Thymus (tissue), 11 donors: ENCODE results near the gene DOCK1. TPM values are rescaled to one million over a fixed set of nuclear protein-coding genes. Genes with fewer than 3 reads are reported as not detected.

Source experiments
- DNase-seq, 9 donors: peaks; one replicate each; pipeline ENCODE4 v3.0.0-alpha.2; 2013; ENCODE audit warnings: low spot score in 9 of 9, low read depth in 6 of 9, missing footprints in 1 of 9
- H3K27ac ChIP-seq, 2 donors: one replicate each; pipeline ENCODE4 v1.5.1; 2013; ENCODE audit warnings: control low read depth in 1 of 2, low read depth in 1 of 2, low read length in 1 of 2, mild to moderate bottlenecking in 1 of 2, moderate library complexity in 1 of 2
- H3K27me3 ChIP-seq, 2 donors: one replicate each; pipeline ENCODE4 v1.5.1; 2013; ENCODE audit warnings: low read length in 1 of 2; ENCODE audit not compliant: control insufficient read depth in 2 of 2, insufficient read depth in 1 of 2
- H3K36me3 ChIP-seq, 2 donors: one replicate each; pipeline ENCODE4 v1.5.1; 2013; ENCODE audit warnings: low read length in 1 of 2, mild to moderate bottlenecking in 1 of 2, moderate library complexity in 1 of 2; ENCODE audit not compliant: control insufficient read depth in 2 of 2, insufficient read depth in 2 of 2
- H3K4me1 ChIP-seq, 2 donors: one replicate each; pipeline ENCODE4 v1.5.1; 2013; ENCODE audit warnings: low read length in 2 of 2; ENCODE audit not compliant: control insufficient read depth in 2 of 2, insufficient read depth in 2 of 2
- H3K4me3 ChIP-seq, 2 donors: one replicate each; pipeline ENCODE4 v1.5.1; 2013; ENCODE audit warnings: low read length in 2 of 2, control low read depth in 1 of 2, mild to moderate bottlenecking in 1 of 2
- H3K9me3 ChIP-seq, 2 donors: one replicate each; pipeline ENCODE4 v1.5.1; 2013; ENCODE audit warnings: low read length in 1 of 2, mild to moderate bottlenecking in 1 of 2; ENCODE audit not compliant: control insufficient read depth in 2 of 2, insufficient read depth in 1 of 2
- WGBS: extraction: QIAGEN DNeasy Blood & Tissue Kit; methylation state at CpG from one replicate; pipeline ENCODE4 v1.1.7; 2013; 5-methylcytosine and 5-hydroxymethylcytosine counted together
- polyA plus RNA-seq: library from polyadenylated mRNA; stranded (reverse); fragments of 200-250 nt; gene quantifications from one replicate; pipeline ENCODE4 v1.2.3, GENCODE V29; 2013
- total RNA-seq: library from RNA; stranded (reverse); fragments of 120-200 nt; gene quantifications from one replicate; pipeline ENCODE4 v1.2.4, GENCODE V29; 2013
- donor health status: healthy.

The DOCK1 gene
- total and polyA plus RNA-seq, 2 donors, result 10.2 to 11.7 TPM

DNA sequence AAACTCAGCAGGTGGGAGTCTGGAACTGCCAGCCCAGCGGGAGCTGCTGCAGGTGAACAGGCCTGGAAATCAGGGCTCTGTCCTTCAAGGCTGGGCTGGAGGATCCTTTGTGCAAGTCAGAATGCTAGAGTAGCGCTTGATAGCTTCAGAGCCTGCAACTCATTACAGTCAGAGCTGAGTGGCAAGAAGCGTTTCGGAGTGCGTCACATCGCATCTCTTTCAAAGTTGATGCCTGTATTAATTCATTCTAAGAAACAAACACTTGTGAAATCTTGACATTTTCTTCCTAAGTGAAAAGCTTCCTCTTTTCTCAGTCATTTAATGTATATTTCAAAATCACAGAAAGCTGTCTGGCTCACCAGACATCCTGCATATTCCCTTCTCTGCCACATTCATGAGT, 522.7 kb downstream of the DOCK1 start:
- Histone ChIP-seq H3K9me3 (peaks cover 0 to 9% of the 10 kb centered on the region in 2 donors), H3K27me3 (no peaks in the 10 kb centered on the region), H3K4me3 (no peak overlapping the region), H3K4me1 (no peaks in the 10 kb centered on the region), H3K27ac (no peak overlapping the region), H3K36me3 (no peaks in the 10 kb centered on the region)
- no peak for DNase-seq
- WGBS, result 98% methylated on average over 6 of the region's 6 CpGs

DNA sequence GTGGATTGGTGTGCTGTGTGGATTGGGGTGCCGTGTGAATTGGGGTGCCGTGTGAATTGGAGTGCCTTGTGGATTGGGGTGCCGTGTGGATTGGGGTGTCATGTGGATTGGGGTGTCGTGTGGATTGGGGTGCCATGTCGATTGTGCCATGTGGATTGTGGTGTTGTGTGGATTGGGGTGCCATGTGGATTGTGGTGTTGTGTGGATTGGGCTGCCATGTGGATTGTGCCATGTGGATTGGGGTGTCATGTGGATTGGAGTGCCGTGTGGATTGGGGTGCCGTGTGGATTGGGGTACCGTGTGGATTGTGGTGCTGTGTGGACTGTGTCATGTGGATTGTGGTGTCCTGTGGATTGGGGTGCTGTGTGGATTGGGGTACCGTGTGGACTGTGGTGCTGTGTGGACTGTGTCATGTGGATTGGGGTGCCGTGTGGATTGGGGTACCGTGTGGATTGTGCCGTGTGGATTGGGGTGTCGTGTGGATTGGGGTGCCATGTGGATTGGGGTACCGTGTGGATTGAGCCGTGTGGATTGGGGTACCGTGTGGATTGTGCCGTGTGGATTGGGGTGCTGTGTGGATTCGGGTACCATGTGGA, 523.3 kb downstream of the DOCK1 start:
- no peak overlapping the region for H3K4me3 ChIP-seq
- no peaks in the 10 kb centered on the region for H3K27me3 ChIP-seq
- H3K36me3 ChIP-seq, result no peaks in the 10 kb centered on the region
- no peaks in the 10 kb centered on the region for H3K4me1 ChIP-seq
- no peak for DNase-seq
- no peak overlapping the region for H3K27ac ChIP-seq
- H3K9me3 ChIP-seq, result peaks cover 0 to 9% of the 10 kb centered on the region in 2 donors
- WGBS, result 92% methylated on average over 18 of the region's 18 CpGs

DNA sequence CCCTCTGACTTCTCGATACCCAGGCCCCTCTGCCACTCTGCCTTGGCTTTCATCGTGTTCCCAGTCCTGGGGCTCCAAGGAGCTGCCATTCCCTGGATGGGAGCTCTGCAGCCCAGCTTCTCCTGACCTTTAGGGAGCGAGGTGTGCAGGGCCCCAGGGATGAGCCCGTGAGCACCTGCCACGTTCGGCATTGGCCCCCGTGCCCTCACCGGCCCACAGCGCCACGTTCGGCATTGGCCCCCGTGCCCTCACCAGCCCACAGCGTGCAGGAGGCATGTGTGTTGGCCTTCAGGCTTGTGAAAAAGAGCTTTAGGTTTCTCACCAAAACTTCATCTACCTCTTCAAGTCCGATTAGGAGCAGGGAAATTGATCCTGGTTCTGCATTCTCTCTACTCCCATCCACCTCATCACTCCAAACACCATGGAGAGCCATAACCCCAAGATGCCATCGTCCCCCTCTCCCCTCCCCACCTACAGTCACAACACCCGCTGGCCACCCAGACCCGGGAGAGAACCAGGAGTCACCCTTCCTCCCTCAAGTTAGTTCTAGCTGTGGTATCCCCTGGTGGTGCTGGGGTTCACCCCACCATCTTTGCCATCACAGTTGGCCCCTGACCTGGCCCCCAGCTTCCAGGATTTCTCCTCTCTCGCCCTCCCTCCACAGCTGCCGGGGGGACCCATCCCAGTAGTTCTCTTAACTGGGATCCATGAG, 524.5 kb downstream of the DOCK1 start:
- H3K4me1 ChIP-seq, result no peaks in the 10 kb centered on the region
- H3K27ac ChIP-seq, result no peak overlapping the region
- H3K36me3 ChIP-seq, result no peaks in the 10 kb centered on the region
- peaks cover 0 to 9% of the 10 kb centered on the region in 2 donors for H3K9me3 ChIP-seq
- H3K4me3 ChIP-seq, result no peak overlapping the region
- no peaks in the 10 kb centered on the region for H3K27me3 ChIP-seq
- WGBS, result 97% methylated on average over 19 of the region's 19 CpGs
- no peak for DNase-seq

DNA sequence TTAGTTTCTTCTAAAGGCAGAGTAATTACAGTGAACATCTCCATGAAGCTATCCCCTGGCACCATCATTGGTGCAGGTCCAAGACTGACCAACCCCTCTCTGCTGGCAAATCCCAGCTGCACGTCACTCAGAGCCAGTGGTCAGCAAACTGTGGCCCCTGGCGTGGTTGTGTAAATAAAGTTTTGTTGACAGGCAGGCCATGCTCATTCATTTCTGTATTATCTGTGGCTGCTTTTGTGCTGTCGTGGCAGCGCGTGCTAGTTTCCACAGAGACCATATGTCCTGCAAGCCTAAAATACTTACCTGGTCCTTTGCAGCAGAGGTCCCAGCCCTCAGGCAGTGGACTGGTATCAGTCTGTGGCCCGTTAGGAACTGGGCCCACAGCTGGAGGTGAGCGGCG, 526.3 kb downstream of the DOCK1 start:
- no peaks in the 10 kb centered on the region for H3K36me3 ChIP-seq
- H3K27me3 ChIP-seq, result no peaks in the 10 kb centered on the region
- no peaks in the 10 kb centered on the region for H3K4me1 ChIP-seq
- 97% methylated on average over 8 of the region's 8 CpGs for WGBS
- peaks cover 0 to 9% of the 10 kb centered on the region in 2 donors for H3K9me3 ChIP-seq
- no peak for DNase-seq
- H3K27ac ChIP-seq, result no peak overlapping the region
- no peak overlapping the region for H3K4me3 ChIP-seq

DNA sequence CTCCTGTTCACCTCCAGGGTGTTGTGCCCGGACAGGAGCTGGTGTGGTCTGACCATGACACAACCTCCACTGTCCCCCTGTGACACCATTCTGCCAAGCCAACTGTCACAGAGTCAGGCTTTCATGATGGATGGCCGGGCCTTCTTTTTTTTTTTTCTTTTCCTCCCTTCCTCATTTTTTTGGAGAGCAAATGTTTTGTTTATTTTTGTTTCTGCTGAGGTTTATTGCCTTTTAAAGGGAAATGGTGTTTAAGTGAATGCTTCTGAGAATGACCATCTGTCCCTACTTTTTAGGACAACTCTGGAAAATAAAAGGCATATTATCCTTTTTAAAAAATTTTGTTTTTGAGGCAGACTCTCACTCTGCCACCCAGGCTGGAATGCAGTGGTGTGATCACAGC, 528.8 kb downstream of the DOCK1 start:
- H3K4me1 ChIP-seq, result no peaks in the 10 kb centered on the region
- no peak overlapping the region for H3K27ac ChIP-seq
- H3K4me3 ChIP-seq, result no peak overlapping the region
- DNase-seq, result no peak
- 85% methylated on average over 2 of the region's 2 CpGs for WGBS
- H3K9me3 ChIP-seq, result peaks cover 0 to 9% of the 10 kb centered on the region in 2 donors
- H3K27me3 ChIP-seq, result no peaks in the 10 kb centered on the region
- no peaks in the 10 kb centered on the region for H3K36me3 ChIP-seq

DNA sequence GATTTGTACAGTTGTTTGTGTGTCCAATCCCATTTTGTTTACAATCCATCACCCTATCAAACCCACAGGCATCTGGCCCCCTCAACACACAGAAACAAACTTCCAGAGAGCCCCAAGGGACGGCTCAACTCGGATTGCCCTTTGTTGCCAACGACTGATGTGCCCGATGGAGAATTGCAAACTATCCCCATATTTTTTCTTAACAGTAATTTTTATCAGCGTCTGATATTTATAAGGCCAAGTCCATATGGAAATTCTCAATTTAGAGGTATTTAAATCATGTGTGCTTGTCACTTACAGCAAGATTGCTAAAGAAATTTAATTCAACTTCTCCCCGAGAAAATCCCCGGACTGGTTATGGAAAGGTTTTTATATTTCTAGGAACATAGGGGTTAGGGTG, 530.0 kb downstream of the DOCK1 start:
- DNase-seq, result no peak
- Histone ChIP-seq H3K27ac (no peak overlapping the region), H3K4me1 (no peaks in the 10 kb centered on the region), H3K36me3 (no peaks in the 10 kb centered on the region), H3K4me3 (no peak overlapping the region), H3K9me3 (peaks cover 0 to 6% of the 10 kb centered on the region in 2 donors), H3K27me3 (no peaks in the 10 kb centered on the region)
- WGBS, result 96% methylated on average over 7 of the region's 7 CpGs

DNA sequence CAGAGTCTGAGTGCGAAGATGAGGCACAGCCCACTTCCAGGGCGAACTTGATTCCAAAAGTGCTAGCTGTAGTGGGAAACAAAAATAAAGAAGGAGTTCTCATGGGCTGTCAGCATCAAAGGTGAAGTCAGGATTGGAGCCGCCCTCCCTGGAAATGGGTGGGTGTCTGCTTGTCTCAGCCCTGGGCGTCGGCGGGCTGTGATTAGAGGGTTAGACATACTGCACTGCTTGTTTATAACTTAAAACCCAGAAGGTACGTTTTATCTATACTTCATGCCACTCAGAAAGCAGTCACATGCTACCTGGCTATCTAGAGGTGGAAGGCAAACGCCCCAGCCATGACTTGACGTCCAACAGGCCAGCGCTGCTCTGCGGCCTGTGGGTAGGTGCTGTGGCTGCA, 535.1 kb downstream of the DOCK1 start:
- H3K9me3 ChIP-seq, result no peaks in the 10 kb centered on the region
- no peak overlapping the region for H3K4me3 ChIP-seq
- H3K36me3 ChIP-seq, result no peaks in the 10 kb centered on the region
- no peaks in the 10 kb centered on the region for H3K4me1 ChIP-seq
- H3K27me3 ChIP-seq, result no peaks in the 10 kb centered on the region
- no peak for DNase-seq
- no peak overlapping the region for H3K27ac ChIP-seq
- 89% methylated on average over 11 of the region's 11 CpGs for WGBS

DNA sequence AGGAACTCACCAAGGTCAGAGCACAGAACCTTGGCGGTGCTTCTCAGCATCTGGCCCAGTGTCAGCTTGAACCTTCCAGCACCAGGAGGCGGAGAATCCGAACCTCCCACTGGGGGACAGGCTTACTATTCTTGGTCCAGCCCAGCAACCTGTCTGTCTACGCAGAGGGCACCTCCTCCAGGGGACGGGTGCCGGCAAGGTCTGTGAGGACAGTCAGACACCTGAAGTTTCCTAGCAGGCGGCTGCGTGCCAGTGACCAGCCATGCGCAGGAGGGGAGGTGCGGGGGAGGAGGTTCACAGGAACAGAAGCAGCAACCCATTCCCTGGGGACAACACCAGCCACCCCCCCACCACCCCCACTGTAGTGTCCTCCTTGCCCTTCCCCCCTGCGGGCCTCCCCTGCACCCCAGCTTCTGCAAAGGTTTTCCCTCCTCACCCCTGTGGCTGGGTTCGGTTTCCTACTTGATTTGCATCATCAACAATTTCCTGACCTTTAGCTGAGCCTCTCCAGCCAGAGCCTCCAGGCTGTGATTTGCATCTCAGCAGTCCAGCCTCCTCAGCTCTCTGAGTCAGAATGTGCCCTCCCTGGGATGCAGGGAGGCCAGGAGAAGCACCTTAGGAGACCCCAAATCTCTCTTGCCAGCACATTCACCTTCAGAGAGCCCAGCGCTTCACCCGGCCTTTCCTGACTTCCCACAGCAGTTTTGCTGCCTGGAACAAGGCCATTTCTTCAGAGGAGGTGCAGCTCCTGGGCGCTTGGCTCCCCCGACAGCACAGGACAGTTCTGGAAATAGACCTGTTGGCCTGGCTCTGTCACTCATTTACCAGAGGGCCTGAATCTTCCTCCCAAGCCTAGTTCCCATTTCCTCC, 536.4 kb downstream of the DOCK1 start:
- H3K9me3 ChIP-seq, result no peaks in the 10 kb centered on the region
- H3K4me1 ChIP-seq, result no peaks in the 10 kb centered on the region
- H3K27me3 ChIP-seq, result no peaks in the 10 kb centered on the region
- 97% methylated on average over 16 of the region's 16 CpGs for WGBS
- DNase-seq, result no peak
- H3K27ac ChIP-seq, result no peak overlapping the region
- no peaks in the 10 kb centered on the region for H3K36me3 ChIP-seq
- no peak overlapping the region for H3K4me3 ChIP-seq

DNA sequence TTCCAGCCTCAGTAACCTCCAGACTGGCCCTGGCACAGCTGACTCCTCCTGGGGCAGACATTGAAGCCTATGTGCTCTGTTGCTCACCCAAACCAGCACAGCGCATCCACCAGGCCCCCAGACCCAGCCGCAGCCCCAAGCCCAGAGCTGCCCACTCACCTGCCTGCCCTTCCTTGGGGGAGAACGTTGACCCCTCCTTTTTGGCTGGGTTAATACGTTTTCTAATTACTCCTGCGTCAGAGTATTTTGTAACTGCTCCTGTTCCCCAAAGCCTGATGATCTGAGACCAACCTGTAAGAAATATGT, 536.9 kb downstream of the DOCK1 start:
- H3K4me1 ChIP-seq, result no peaks in the 10 kb centered on the region

More for the DNA sequence above, 536.9 kb downstream of the DOCK1 start:
- no peak for DNase-seq
- no peaks in the 10 kb centered on the region for H3K36me3 ChIP-seq
- H3K4me3 ChIP-seq, result no peak overlapping the region
- no peak overlapping the region for H3K27ac ChIP-seq
- H3K27me3 ChIP-seq, result no peaks in the 10 kb centered on the region
- no peaks in the 10 kb centered on the region for H3K9me3 ChIP-seq
- WGBS, result 96% methylated on average over 5 of the region's 5 CpGs
